ENCODE data around the gene SLC43A3.

The SLC43A3 gene

GRCh38 chr11:57426439-57426928, 437 bp downstream of the SLC43A3 start:
- DNase-seq = peak; percentile 48 to 55

- peak; percentile 54 to 57 for DNase-seq
Measured at GRCh38 chr11:57425565-57426438, 1.1 kb downstream of the SLC43A3 start.

GRCh38 chr11:57424792-57425564, 1.9 kb downstream of the SLC43A3 start:
- DNase-seq = peak; percentile 89 to 92

- DNase-seq = no peak
Measured at GRCh38 chr11:57424137-57424791, 2.7 kb downstream of the SLC43A3 start.

GRCh38 chr11:57422669-57423068, 4.3 kb downstream of the SLC43A3 start:
- no peak for DNase-seq

GRCh38 chr11:57421805-57422204, 5.1 kb downstream of the SLC43A3 start:
- no peak for DNase-seq

- DNase-seq = no peak
Measured at GRCh38 chr11:57421066-57421465, 5.9 kb downstream of the SLC43A3 start.

- no peak for DNase-seq
Measured at GRCh38 chr11:57419146-57419545, 7.8 kb downstream of the SLC43A3 start.

- DNase-seq = no peak
Measured at GRCh38 chr11:57418131-57418530, 8.8 kb downstream of the SLC43A3 start.

- no peak for DNase-seq
Measured at GRCh38 chr11:57417056-57417455, 9.9 kb downstream of the SLC43A3 start.

- DNase-seq = no peak
Measured at GRCh38 chr11:57416436-57416835, 10.5 kb downstream of the SLC43A3 start.

GRCh38 chr11:57414612-57415212, 12.2 kb downstream of the SLC43A3 start:
- DNase-seq = no peak

GRCh38 chr11:57413681-57414080, 13.2 kb downstream of the SLC43A3 start:
- no peak for DNase-seq

GRCh38 chr11:57410287-57410686, 16.6 kb downstream of the SLC43A3 start:
- no peak for DNase-seq

- DNase-seq = no peak
Measured at GRCh38 chr11:57409321-57410100, 17.4 kb downstream of the SLC43A3 start.

GRCh38 chr11:57408771-57409170, 18.1 kb downstream of the SLC43A3 start:
- DNase-seq = no peak

GRCh38 chr11:57407941-57408475, 18.9 kb downstream of the SLC43A3 start:
- DNase-seq = no peak

GRCh38 chr11:57407010-57407920, 19.7 kb downstream of the SLC43A3 start:
- no peak for DNase-seq

- peak; percentile 60 to 68 for DNase-seq
Measured at GRCh38 chr11:57406337-57406904, 20.5 kb downstream of the SLC43A3 start.

- no peak for DNase-seq
Measured at GRCh38 chr11:57405271-57405860, 21.6 kb downstream of the SLC43A3 start.

All from activated T-cell treated with anti-CD3 and anti-CD28 coated beads, Interleukin-2, amount 50 U/mL, for 48 hours (primary cell).